PC-3 (cell line): ENCODE data around the gene VAT1L. TPM values are rescaled to one million over a fixed set of nuclear protein-coding genes. Genes with fewer than 3 reads are reported as not detected.

Source experiments
- ATAC-seq: fragments of 200-7000 bp; cut with Tn5 transposase; 2 replicates; pipeline ENCODE4 v1.9.1; 2020; ENCODE audit warnings: mild to moderate bottlenecking, moderate library complexity
- BruUV-seq: library from RNA; stranded (reverse); fragments of 400-500 nt; replicated peaks from 2 replicates; lab custom pipeline; 2021; lab: Mats Ljungman, UMichigan
- CTCF ChIA-PET: fragments of 300-600 bp; sonication (Branson Sonifier 250); formaldehyde crosslinking; loops from one replicate; lab custom pipeline; 2022; ENCODE audit warnings: antibody characterized with exemption; lab: Charles Lee
- POLR2A ChIA-PET: fragments of 300-600 bp; sonication (Branson Sonifier 250); formaldehyde crosslinking; loops from one replicate; lab custom pipeline; 2022; ENCODE audit warnings: antibody characterized with exemption; ENCODE audit not compliant: unreplicated experiment; lab: Charles Lee
- DNase-seq: peaks from one replicate; pipeline ENCODE4 v3.0.0-alpha.2; 2015
- H2AFZ ChIP-seq: fragments of 300-600 bp; sonication (generic); 2 replicates; pipeline ENCODE4 v1.6.0; 2016; ENCODE audit warnings: antibody characterized with exemption, low read length
- H3F3A ChIP-seq: fragments of 300-600 bp; sonication (generic); one replicate; pipeline ENCODE4 v1.6.0; 2017; ENCODE audit warnings: antibody characterized with exemption, low read length, control low read depth, mild to moderate bottlenecking; ENCODE audit not compliant: unreplicated experiment
- H3K27ac ChIP-seq: fragments of 300-600 bp; sonication (generic); 2 replicates; pipeline ENCODE4 v1.5.1; 2016; ENCODE audit warnings: mild to moderate bottlenecking, low read length
- H3K27me3 ChIP-seq: fragments of 300-600 bp; sonication (generic); 2 replicates; pipeline ENCODE4 v1.6.1; 2016; ENCODE audit warnings: low read length, mixed read lengths
- H3K36me3 ChIP-seq: fragments of 300-600 bp; sonication (generic); 2 replicates; pipeline ENCODE4 v1.6.1; 2016; ENCODE audit warnings: low read depth, mixed run types, low read length, mixed read lengths
- H3K4me1 ChIP-seq: fragments of 300-600 bp; sonication (generic); 2 replicates; pipeline ENCODE4 v1.5.1; 2016; ENCODE audit warnings: low read length; ENCODE audit not compliant: insufficient read depth
- H3K4me2 ChIP-seq: fragments of 300-600 bp; sonication (generic); 2 replicates; pipeline ENCODE4 v1.6.0; 2016; ENCODE audit warnings: low read length
- H3K4me3 ChIP-seq: fragments of 300-600 bp; sonication (generic); 2 replicates; pipeline ENCODE4 v1.5.1; 2016; ENCODE audit warnings: mild to moderate bottlenecking, low read length, mixed read lengths
- H3K79me2 ChIP-seq: fragments of 300-600 bp; sonication (generic); 2 replicates; pipeline ENCODE4 v1.6.1; 2017; ENCODE audit warnings: low read length, mixed read lengths
- H3K9ac ChIP-seq: fragments of 300-600 bp; sonication (generic); 2 replicates; pipeline ENCODE4 v1.6.0; 2016; ENCODE audit warnings: mild to moderate bottlenecking, low read length
- H3K9me2 ChIP-seq: fragments of 300-600 bp; sonication (generic); replicated peaks from 2 replicates; pipeline ENCODE4 v1.6.1; 2016; ENCODE audit warnings: mixed run types, low read length, mixed read lengths
- H3K9me3 ChIP-seq: fragments of 300-600 bp; sonication (generic); 2 replicates; pipeline ENCODE4 v1.6.1; 2016; ENCODE audit warnings: low read length, mixed read lengths
- H4K20me1 ChIP-seq: fragments of 300-600 bp; sonication (generic); 2 replicates; pipeline ENCODE4 v1.6.1; 2016; ENCODE audit warnings: low read length, mixed read lengths
- EZH2 ChIP-seq: fragments of 300-600 bp; sonication (generic); IDR thresholded peaks from one replicate; pipeline ENCODE4 v1.6.1; 2017; ENCODE audit warnings: antibody characterized with exemption, mild to moderate bottlenecking, low read length; ENCODE audit not compliant: unreplicated experiment
- EZH2phosphoT487 ChIP-seq: fragments of 300-600 bp; sonication (generic); IDR thresholded peaks from 2 replicates; pipeline ENCODE4 v1.6.1; 2018; ENCODE audit warnings: mild to moderate bottlenecking, antibody characterized with exemption, low read length, borderline replicate concordance
- intact Hi-C: fragments of 100-400 bp; cut with micrococcal nuclease; formaldehyde crosslinking; loops from 2 replicates; pipeline ENCODE4 v1.9.0; 2023
- total RNA-seq: library from RNA; depleted of rRNA; stranded (reverse); fragments of >200 nt; gene quantifications from 2 replicates; pipeline ENCODE4 v1.2.3, GENCODE V29; 2014
- TF ChIP-seq, protein P1 (sequence below): fragments of 300-600 bp; sonication (generic); conservative IDR thresholded peaks from 2 replicates; pipeline ENCODE4 v1.5.1; 2017; ENCODE audit warnings: antibody characterized with exemption, low read depth, mild to moderate bottlenecking, low read length

VAT1L gene
- total RNA-seq, 1 experiment from 2014 or later, result 0.47 TPM

DNA sequence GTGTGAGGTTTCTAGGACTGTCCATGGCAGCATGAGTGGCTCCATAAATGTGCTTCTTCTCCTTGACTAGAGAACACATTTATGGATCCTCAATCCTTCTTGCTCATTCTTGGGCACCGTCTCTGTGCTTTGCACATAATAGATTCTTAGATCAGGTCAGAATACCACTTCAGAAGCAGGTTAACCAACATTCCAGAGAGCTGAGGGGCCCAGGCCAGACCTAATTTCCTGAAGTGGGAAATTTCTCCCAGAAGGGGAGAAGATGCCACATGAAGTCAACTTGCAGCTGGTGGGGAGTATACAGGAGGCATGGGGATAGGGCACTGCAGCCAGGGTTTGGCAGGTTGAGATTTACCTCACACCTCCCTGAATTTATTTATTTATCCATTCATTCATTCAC is 24.4 kb upstream of the VAT1L start:
- intact Hi-C loops, result no loop called here
- no peaks in the 10 kb centered on the region for H3K79me2 ChIP-seq
- ChIA-PET POLR2A (no interaction called here), CTCF (interaction anchor here (0.6 kb wide), 1 partner anchor 364 kb away, joined by 3 read pairs; no protein-coding TSS in a partner anchor)
- no peak for DNase-seq
- no peaks in the 10 kb centered on the region for H3K9me3 ChIP-seq
- no peak overlapping the region for H2AFZ ChIP-seq
- no TSS peak for BruUV-seq
- no peak for ATAC-seq
- H3K27ac ChIP-seq, result no peak overlapping the region
- H3K9ac ChIP-seq, result no peak overlapping the region
- no peaks in the 10 kb centered on the region for H3F3A ChIP-seq
- H3K36me3 ChIP-seq, result no peaks in the 10 kb centered on the region
- no peaks in the 10 kb centered on the region for H4K20me1 ChIP-seq
- H3K4me1 ChIP-seq, result no peaks in the 10 kb centered on the region
- no peak overlapping the region for H3K4me2 ChIP-seq
- no peak overlapping the region for H3K4me3 ChIP-seq
- no peaks in the 10 kb centered on the region for H3K27me3 ChIP-seq
- H3K9me2 ChIP-seq, result no peaks in the 10 kb centered on the region
- no peak for TF ChIP-seq EZH2phosphoT487
- TF ChIP-seq, protein P1, sequence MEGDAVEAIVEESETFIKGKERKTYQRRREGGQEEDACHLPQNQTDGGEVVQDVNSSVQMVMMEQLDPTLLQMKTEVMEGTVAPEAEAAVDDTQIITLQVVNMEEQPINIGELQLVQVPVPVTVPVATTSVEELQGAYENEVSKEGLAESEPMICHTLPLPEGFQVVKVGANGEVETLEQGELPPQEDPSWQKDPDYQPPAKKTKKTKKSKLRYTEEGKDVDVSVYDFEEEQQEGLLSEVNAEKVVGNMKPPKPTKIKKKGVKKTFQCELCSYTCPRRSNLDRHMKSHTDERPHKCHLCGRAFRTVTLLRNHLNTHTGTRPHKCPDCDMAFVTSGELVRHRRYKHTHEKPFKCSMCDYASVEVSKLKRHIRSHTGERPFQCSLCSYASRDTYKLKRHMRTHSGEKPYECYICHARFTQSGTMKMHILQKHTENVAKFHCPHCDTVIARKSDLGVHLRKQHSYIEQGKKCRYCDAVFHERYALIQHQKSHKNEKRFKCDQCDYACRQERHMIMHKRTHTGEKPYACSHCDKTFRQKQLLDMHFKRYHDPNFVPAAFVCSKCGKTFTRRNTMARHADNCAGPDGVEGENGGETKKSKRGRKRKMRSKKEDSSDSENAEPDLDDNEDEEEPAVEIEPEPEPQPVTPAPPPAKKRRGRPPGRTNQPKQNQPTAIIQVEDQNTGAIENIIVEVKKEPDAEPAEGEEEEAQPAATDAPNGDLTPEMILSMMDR, result no peak
- no peak for TF ChIP-seq EZH2

DNA sequence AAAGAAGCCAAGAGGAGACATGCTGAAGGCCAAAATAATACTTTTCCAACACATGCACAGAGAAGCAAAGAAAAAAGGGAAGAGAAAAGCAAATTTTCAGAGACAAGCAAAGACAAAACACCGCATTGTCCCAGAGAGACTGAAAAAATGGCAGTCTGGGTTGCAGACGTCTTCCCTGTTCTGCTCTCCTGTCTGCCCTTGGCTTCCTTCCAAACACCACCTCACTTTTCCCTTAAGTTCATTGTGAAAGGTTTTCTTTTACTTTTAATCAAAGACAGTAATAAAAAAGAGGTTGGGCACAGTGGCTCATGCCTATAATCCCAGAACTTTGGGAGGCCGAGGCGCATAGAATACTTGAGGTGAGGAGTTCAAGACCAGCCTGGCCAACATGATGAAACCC is 21.2 kb upstream of the VAT1L start:
- ATAC-seq, result no peak
- no peaks in the 10 kb centered on the region for H3K36me3 ChIP-seq
- POLR2A ChIA-PET, result no interaction called here
- H3K9me2 ChIP-seq, result no peaks in the 10 kb centered on the region
- no peak overlapping the region for H3K4me2 ChIP-seq
- H3K4me3 ChIP-seq, result no peak overlapping the region
- TF ChIP-seq, protein P1, result no peak
- no peak for TF ChIP-seq EZH2
- TF ChIP-seq EZH2phosphoT487, result no peak
- no peaks in the 10 kb centered on the region for H3K4me1 ChIP-seq
- H3F3A ChIP-seq, result no peaks in the 10 kb centered on the region
- H3K27ac ChIP-seq, result no peak overlapping the region
- no peak overlapping the region for H2AFZ ChIP-seq
- intact Hi-C loops, result no loop called here
- BruUV-seq, result no TSS peak
- H3K9ac ChIP-seq, result no peak overlapping the region
- no peaks in the 10 kb centered on the region for H3K79me2 ChIP-seq
- H3K27me3 ChIP-seq, result no peaks in the 10 kb centered on the region
- DNase-seq, result no peak
- H4K20me1 ChIP-seq, result no peaks in the 10 kb centered on the region
- CTCF ChIA-PET, result no interaction called here
- H3K9me3 ChIP-seq, result no peaks in the 10 kb centered on the region

DNA sequence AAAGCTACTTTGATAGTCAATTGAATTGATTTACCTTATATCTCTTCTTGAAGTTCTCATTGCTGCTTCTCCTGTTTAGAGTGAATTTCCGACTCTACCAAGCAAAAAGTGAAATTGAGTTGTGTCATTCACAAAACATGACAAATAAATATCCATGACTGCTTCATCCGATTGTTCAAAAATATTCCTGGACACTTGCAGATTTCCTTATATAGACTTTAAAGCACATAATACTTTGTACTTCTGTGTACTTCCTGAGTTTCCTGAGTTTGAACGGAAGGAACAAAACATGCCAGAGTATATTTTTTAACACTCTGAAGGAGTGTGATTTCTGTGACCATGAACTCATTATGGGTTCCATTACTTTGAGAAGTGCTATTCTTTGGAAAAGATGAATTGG is 20.5 kb upstream of the VAT1L start:
- DNase-seq (no peak), ATAC-seq (no peak)
- Histone ChIP-seq H3K27ac (no peak overlapping the region), H2AFZ (no peak overlapping the region), H3K4me1 (no peaks in the 10 kb centered on the region), H4K20me1 (no peaks in the 10 kb centered on the region), H3F3A (no peaks in the 10 kb centered on the region), H3K4me3 (no peak overlapping the region), H3K9me2 (no peaks in the 10 kb centered on the region), H3K79me2 (no peaks in the 10 kb centered on the region), H3K36me3 (no peaks in the 10 kb centered on the region), H3K27me3 (no peaks in the 10 kb centered on the region), H3K9ac (no peak overlapping the region), H3K9me3 (no peaks in the 10 kb centered on the region), H3K4me2 (no peak overlapping the region)
- TF ChIP-seq EZH2, result no peak
- no peak for TF ChIP-seq EZH2phosphoT487
- TF ChIP-seq, protein P1, result no peak
- CTCF ChIA-PET, result no interaction called here
- POLR2A ChIA-PET, result no interaction called here
- intact Hi-C loops, result no loop called here
- BruUV-seq, result no TSS peak
